ENCODE data around the gene PILRA.

PILRA gene

DNA sequence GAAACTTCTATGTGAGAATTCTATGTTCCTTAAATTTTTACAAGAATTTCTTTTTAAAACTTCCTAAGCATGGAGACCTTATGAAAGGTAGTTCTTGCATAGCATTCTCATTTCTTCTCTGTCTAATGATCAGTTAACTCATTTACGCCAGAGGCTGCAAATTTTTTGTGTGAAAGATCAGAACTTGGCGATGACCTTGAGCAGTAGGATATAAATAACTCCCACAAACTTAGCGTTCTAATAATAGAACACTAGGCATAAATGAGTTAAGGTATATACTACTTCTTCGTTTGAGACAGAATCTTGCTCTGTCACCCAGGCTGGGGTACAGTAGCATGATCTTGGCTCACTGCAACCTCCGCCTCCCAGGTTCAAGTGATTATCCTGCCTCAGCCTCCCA, 13.7 kb downstream of the PILRA start:
- Histone ChIP-seq H2BK120ac (ENCODE audit: low read depth, low read length) (no peak overlapping the region), H3K23ac (ENCODE audit: low read length in 2 of 2) (no peak overlapping the region), H2AFZ (ENCODE audit: low read depth, low read length) (no peak overlapping the region), H3K79me1 (replicated peaks; ENCODE audit: low read length, poor library complexity, severe bottlenecking) (no peaks in the 10 kb centered on the region), H3K4me1 (ENCODE audit: control insufficient read depth, insufficient read depth, low read depth, low read length) (peaks cover 4% of the 10 kb centered on the region), H3K4ac (ENCODE audit: low read depth in 1 of 2, low read length in 2 of 2) (no peak overlapping the region), H2AK5ac (ENCODE audit: low read length, severe bottlenecking) (no peak overlapping the region), H3K9ac (ENCODE audit: low read length) (no peak overlapping the region), H3K4me2 (ENCODE audit: low read length, poor library complexity, severe bottlenecking) (no peak overlapping the region), H3K18ac (ENCODE audit: low read depth in 1 of 2, low read length in 2 of 2) (no peak overlapping the region), H3K27ac (ENCODE audit: low read length, poor library complexity, severe bottlenecking) (no peak overlapping the region), H3K9me3 (ENCODE audit: control insufficient read depth, low read length) (no peaks in the 10 kb centered on the region), H3K14ac (ENCODE audit: low read length in 2 of 2) (no peak overlapping the region), H3K36me3 (ENCODE audit: control insufficient read depth in 1 of 2, insufficient read depth in 2 of 2, low read depth in 1 of 2, low read length in 2 of 2) (no peaks in the 10 kb centered on the region), H4K8ac (ENCODE audit: low read length) (no peak overlapping the region), H2BK12ac (ENCODE audit: low read length in 2 of 2) (no peak overlapping the region), H2BK5ac (ENCODE audit: low read depth, low read length, poor library complexity, severe bottlenecking) (no peak overlapping the region), H3K27me3 (ENCODE audit: control insufficient read depth in 1 of 2, insufficient read depth in 1 of 2, low read length in 2 of 2) (peaks cover 12 to 25% of the 10 kb centered on the region in 2 experiments), H4K91ac (ENCODE audit: low read length) (no peak overlapping the region), H3K4me3 (ENCODE audit: insufficient read depth in 1 of 2, low read depth in 1 of 2, low read length in 2 of 2) (no peak overlapping the region), H2BK15ac (ENCODE audit: low read depth, poor library complexity, severe bottlenecking) (no peak overlapping the region)
- no peak for DNase-seq
- 95% methylated on average over 2 of the region's 5 CpGs for WGBS

DNA sequence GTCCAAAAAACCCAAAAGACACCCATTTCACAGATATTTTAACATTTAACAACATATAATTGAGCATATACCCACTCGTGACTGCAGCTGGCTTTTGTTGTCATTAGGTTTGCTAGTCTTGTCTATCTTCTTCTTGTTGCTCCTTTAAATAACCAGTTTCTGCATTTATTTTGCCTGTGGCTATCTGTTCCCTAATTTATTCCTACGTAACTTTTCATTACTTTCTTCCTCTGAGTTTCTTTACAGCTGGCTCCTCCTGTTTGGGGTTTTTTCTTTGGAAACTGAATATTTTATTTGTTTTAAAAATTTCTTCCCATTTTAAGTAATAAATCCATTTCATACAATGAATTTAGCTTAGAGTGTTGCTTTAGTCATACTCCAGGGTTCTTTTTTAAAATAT, 14.4 kb downstream of the PILRA start:
- H2BK120ac ChIP-seq (ENCODE audit: low read depth, low read length), result no peak overlapping the region
- no peak overlapping the region for H3K27ac ChIP-seq (ENCODE audit: low read length, poor library complexity, severe bottlenecking)
- peaks cover 4% of the 10 kb centered on the region for H3K4me1 ChIP-seq (ENCODE audit: control insufficient read depth, insufficient read depth, low read depth, low read length)
- no peak overlapping the region for H4K91ac ChIP-seq (ENCODE audit: low read length)
- no peak overlapping the region for H2AK5ac ChIP-seq (ENCODE audit: low read length, severe bottlenecking)
- H2BK12ac ChIP-seq (ENCODE audit: low read length in 2 of 2), result no peak overlapping the region
- H2BK5ac ChIP-seq (ENCODE audit: low read depth, low read length, poor library complexity, severe bottlenecking), result no peak overlapping the region
- no peak overlapping the region for H3K4me2 ChIP-seq (ENCODE audit: low read length, poor library complexity, severe bottlenecking)
- H3K9me3 ChIP-seq (ENCODE audit: control insufficient read depth, low read length), result no peaks in the 10 kb centered on the region
- H3K4ac ChIP-seq (ENCODE audit: low read depth in 1 of 2, low read length in 2 of 2), result no peak overlapping the region
- H3K14ac ChIP-seq (ENCODE audit: low read length in 2 of 2), result no peak overlapping the region
- no peak for DNase-seq
- no peak overlapping the region for H3K4me3 ChIP-seq (ENCODE audit: insufficient read depth in 1 of 2, low read depth in 1 of 2, low read length in 2 of 2)
- 100% methylated on average over 1 of the region's 2 CpGs for WGBS
- no peak overlapping the region for H2BK15ac ChIP-seq (ENCODE audit: low read depth, poor library complexity, severe bottlenecking)
- H2AFZ ChIP-seq (ENCODE audit: low read depth, low read length), result no peak overlapping the region
- no peak overlapping the region for H3K9ac ChIP-seq (ENCODE audit: low read length)
- H3K79me1 ChIP-seq (replicated peaks; ENCODE audit: low read length, poor library complexity, severe bottlenecking), result no peaks in the 10 kb centered on the region
- no peaks in the 10 kb centered on the region for H3K36me3 ChIP-seq (ENCODE audit: control insufficient read depth in 1 of 2, insufficient read depth in 2 of 2, low read depth in 1 of 2, low read length in 2 of 2)
- H3K18ac ChIP-seq (ENCODE audit: low read depth in 1 of 2, low read length in 2 of 2), result no peak overlapping the region
- no peak overlapping the region for H3K23ac ChIP-seq (ENCODE audit: low read length in 2 of 2)
- no peak overlapping the region for H4K8ac ChIP-seq (ENCODE audit: low read length)
- peaks cover 8 to 30% of the 10 kb centered on the region in 2 experiments for H3K27me3 ChIP-seq (ENCODE audit: control insufficient read depth in 1 of 2, insufficient read depth in 1 of 2, low read length in 2 of 2)

DNA sequence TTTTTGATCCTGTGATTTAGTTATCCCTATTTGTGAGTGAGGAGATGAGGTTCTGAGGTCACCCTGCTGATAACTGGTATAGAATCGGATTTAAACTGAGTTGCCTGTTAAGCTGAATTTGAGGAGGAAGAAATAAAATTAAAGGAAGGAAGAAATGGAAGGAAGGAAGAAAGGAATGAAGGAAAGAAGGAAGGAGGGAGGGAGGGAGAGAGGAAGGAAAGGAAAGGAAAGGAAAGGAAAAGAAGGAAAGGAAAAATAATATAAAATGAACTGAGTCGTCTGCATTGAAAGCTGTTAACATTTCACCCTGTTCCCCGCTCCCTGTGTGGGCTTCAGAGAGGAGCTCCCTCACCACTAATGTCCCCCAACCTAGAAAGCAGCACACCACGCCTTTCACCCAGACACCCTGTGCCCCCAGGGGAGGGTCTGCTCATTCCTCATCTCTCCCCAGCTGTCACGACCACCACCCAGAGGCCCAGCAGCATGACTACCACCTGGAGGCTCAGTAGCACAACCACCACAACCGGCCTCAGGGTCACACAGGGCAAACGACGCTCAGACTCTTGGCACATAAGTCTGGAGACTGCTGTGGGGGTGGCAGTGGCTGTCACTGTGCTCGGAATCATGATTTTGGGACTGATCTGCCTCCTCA, 16.3 kb downstream of the PILRA start:
- H3K23ac ChIP-seq (ENCODE audit: low read length in 2 of 2), result no peak overlapping the region
- H2BK5ac ChIP-seq (ENCODE audit: low read depth, low read length, poor library complexity, severe bottlenecking), result no peak overlapping the region
- H3K4me2 ChIP-seq (ENCODE audit: low read length, poor library complexity, severe bottlenecking), result no peak overlapping the region
- no peak overlapping the region for H3K4me3 ChIP-seq (ENCODE audit: insufficient read depth in 1 of 2, low read depth in 1 of 2, low read length in 2 of 2)
- no peak overlapping the region for H3K4ac ChIP-seq (ENCODE audit: low read depth in 1 of 2, low read length in 2 of 2)
- no peak overlapping the region for H3K14ac ChIP-seq (ENCODE audit: low read length in 2 of 2)
- no peak overlapping the region for H2BK12ac ChIP-seq (ENCODE audit: low read length in 2 of 2)
- no peaks in the 10 kb centered on the region for H3K9me3 ChIP-seq (ENCODE audit: control insufficient read depth, low read length)
- no peak for DNase-seq
- H3K18ac ChIP-seq (ENCODE audit: low read depth in 1 of 2, low read length in 2 of 2), result no peak overlapping the region
- peaks cover 7 to 37% of the 10 kb centered on the region in 2 experiments for H3K27me3 ChIP-seq (ENCODE audit: control insufficient read depth in 1 of 2, insufficient read depth in 1 of 2, low read length in 2 of 2)
- no peak overlapping the region for H3K9ac ChIP-seq (ENCODE audit: low read length)
- H3K4me1 ChIP-seq (ENCODE audit: control insufficient read depth, insufficient read depth, low read depth, low read length), result no peaks in the 10 kb centered on the region
- no peaks in the 10 kb centered on the region for H3K36me3 ChIP-seq (ENCODE audit: control insufficient read depth in 1 of 2, insufficient read depth in 2 of 2, low read depth in 1 of 2, low read length in 2 of 2)
- H2AK5ac ChIP-seq (ENCODE audit: low read length, severe bottlenecking), result no peak overlapping the region
- H2BK15ac ChIP-seq (ENCODE audit: low read depth, poor library complexity, severe bottlenecking), result no peak overlapping the region
- H4K91ac ChIP-seq (ENCODE audit: low read length), result no peak overlapping the region
- no peak overlapping the region for H4K8ac ChIP-seq (ENCODE audit: low read length)
- no peak overlapping the region for H2BK120ac ChIP-seq (ENCODE audit: low read depth, low read length)
- no peak overlapping the region for H3K27ac ChIP-seq (ENCODE audit: low read length, poor library complexity, severe bottlenecking)
- WGBS, result 66% methylated on average over 8 of the region's 9 CpGs
- H2AFZ ChIP-seq (ENCODE audit: low read depth, low read length), result no peak overlapping the region
- H3K79me1 ChIP-seq (replicated peaks; ENCODE audit: low read length, poor library complexity, severe bottlenecking), result no peaks in the 10 kb centered on the region

DNA sequence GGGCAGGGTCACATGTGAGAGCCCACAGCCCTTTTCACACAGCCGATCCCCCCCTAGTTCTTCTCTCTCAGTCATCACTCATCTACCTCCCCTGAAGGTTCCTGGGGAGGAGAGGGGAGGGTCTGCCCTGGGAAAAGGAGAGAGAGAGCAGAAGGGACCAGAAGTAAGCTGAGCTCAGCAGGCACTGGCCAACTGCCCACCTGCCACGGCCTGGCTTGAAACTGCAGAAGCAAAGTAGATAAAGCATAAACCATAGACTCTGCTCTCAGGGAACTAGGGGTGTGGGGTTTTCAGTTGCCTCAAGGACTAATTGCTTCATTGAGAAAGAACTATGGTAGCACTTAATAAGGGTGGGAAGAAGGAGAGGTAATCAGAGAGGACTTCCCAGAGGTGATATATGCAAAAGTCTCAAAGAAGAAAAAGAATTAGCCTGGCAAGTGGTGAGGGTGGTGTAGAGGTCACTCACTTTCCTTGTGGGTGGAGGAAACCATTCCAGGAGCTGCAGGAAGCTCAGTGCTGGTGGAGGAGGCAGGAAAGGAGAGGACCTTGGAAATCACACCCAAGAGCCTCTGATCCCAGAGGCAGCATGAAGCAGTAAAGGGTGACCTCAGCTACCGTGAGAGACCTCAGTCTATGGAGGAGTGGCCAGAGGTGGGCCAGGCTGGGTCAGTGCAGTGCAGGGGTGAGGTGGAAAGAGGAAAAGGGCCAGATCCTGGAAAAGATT, 17.2 kb downstream of the PILRA start:
- no peak overlapping the region for H3K4ac ChIP-seq (ENCODE audit: low read depth in 1 of 2, low read length in 2 of 2)
- DNase-seq, result no peak
- 72% methylated on average over 2 of the region's 3 CpGs for WGBS

More for the DNA sequence above, 17.2 kb downstream of the PILRA start:
- Histone ChIP-seq H3K27me3 (ENCODE audit: control insufficient read depth in 1 of 2, insufficient read depth in 1 of 2, low read length in 2 of 2) (peaks cover 13 to 37% of the 10 kb centered on the region in 2 experiments), H4K91ac (ENCODE audit: low read length) (no peak overlapping the region), H3K9ac (ENCODE audit: low read length) (no peak overlapping the region), H2AFZ (ENCODE audit: low read depth, low read length) (no peak overlapping the region), H4K8ac (ENCODE audit: low read length) (no peak overlapping the region), H3K23ac (ENCODE audit: low read length in 2 of 2) (no peak overlapping the region), H3K36me3 (ENCODE audit: control insufficient read depth in 1 of 2, insufficient read depth in 2 of 2, low read depth in 1 of 2, low read length in 2 of 2) (no peaks in the 10 kb centered on the region), H3K79me1 (replicated peaks; ENCODE audit: low read length, poor library complexity, severe bottlenecking) (no peaks in the 10 kb centered on the region), H2BK120ac (ENCODE audit: low read depth, low read length) (no peak overlapping the region), H3K18ac (ENCODE audit: low read depth in 1 of 2, low read length in 2 of 2) (no peak overlapping the region), H3K27ac (ENCODE audit: low read length, poor library complexity, severe bottlenecking) (no peak overlapping the region), H2BK12ac (ENCODE audit: low read length in 2 of 2) (no peak overlapping the region), H2BK5ac (ENCODE audit: low read depth, low read length, poor library complexity, severe bottlenecking) (no peak overlapping the region), H2AK5ac (ENCODE audit: low read length, severe bottlenecking) (no peak overlapping the region), H3K4me2 (ENCODE audit: low read length, poor library complexity, severe bottlenecking) (no peak overlapping the region), H3K9me3 (ENCODE audit: control insufficient read depth, low read length) (no peaks in the 10 kb centered on the region), H3K4me3 (ENCODE audit: insufficient read depth in 1 of 2, low read depth in 1 of 2, low read length in 2 of 2) (no peak overlapping the region), H3K14ac (ENCODE audit: low read length in 2 of 2) (no peak overlapping the region), H3K4me1 (ENCODE audit: control insufficient read depth, insufficient read depth, low read depth, low read length) (no peaks in the 10 kb centered on the region), H2BK15ac (ENCODE audit: low read depth, poor library complexity, severe bottlenecking) (no peak overlapping the region)
